ENCODE measurements around the gene TMEM62. TPM values are rescaled to one million over a fixed set of nuclear protein-coding genes. Genes with fewer than 3 reads are reported as not detected.

The TMEM62 gene
- total RNA-seq, 1 experiment from 2014 or later, result 7.2 TPM

GRCh38 chr15:43143203-43143941, 10.0 kb downstream of the TMEM62 start:
- Histone ChIP-seq H2BK20ac (ENCODE audit: low read depth, low read length, poor library complexity, severe bottlenecking) (no peak overlapping the region), H3K9me3 (ENCODE audit: control insufficient read depth, low read depth, low read length) (no peaks in the 10 kb centered on the region), H2AFZ (ENCODE audit: low read length) (no peak overlapping the region), H2BK120ac (ENCODE audit: low read depth, low read length, poor library complexity, severe bottlenecking) (no peak overlapping the region), H2BK5ac (ENCODE audit: insufficient read length, low read length) (no peak overlapping the region), H4K8ac (replicated peaks; ENCODE audit: insufficient read length, low read depth, low read length) (no peak overlapping the region), H4K5ac (ENCODE audit: insufficient read length, low read depth, low read length) (no peak overlapping the region), H2AK5ac (ENCODE audit: insufficient read length, low read length) (no peak overlapping the region), H3K23me2 (ENCODE audit: insufficient read length, low read depth, low read length, poor library complexity, severe bottlenecking) (no peaks in the 10 kb centered on the region), H3K27ac (ENCODE audit: insufficient read length, low read depth, low read length) (no peak overlapping the region), H3K14ac (ENCODE audit: insufficient read depth, low read length) (no peak overlapping the region), H4K91ac (ENCODE audit: insufficient read length, low read depth, low read length) (no peak overlapping the region), H3K4me1 (ENCODE audit: insufficient read depth, low read length) (no peaks in the 10 kb centered on the region), H3K18ac (ENCODE audit: insufficient read length, low read depth, low read length) (no peak overlapping the region), H2BK15ac (ENCODE audit: low read depth, low read length) (no peak overlapping the region), H3K27me3 (ENCODE audit: insufficient read depth, low read length) (no peaks in the 10 kb centered on the region), H2BK12ac (ENCODE audit: insufficient read length, low read depth, low read length) (no peak overlapping the region), H3K9ac (ENCODE audit: extremely low read depth, insufficient read length, low read length) (no peak overlapping the region), H4K20me1 (ENCODE audit: control insufficient read depth, insufficient read depth, insufficient read length) (no peaks in the 10 kb centered on the region), H3T11ph (ENCODE audit: low read length) (no peak overlapping the region), H3K79me2 (ENCODE audit: insufficient read depth, low read length) (no peaks in the 10 kb centered on the region), H3K79me1 (ENCODE audit: insufficient read depth, low read depth, low read length, poor library complexity, severe bottlenecking) (no peaks in the 10 kb centered on the region), H3K4me2 (ENCODE audit: insufficient read depth, insufficient read length, low read length) (no peak overlapping the region), H3K4ac (ENCODE audit: low read depth, low read length) (no peak overlapping the region), H3K56ac (ENCODE audit: insufficient read length, low read depth, low read length) (no peak overlapping the region), H3K23ac (ENCODE audit: insufficient read length, low read depth, low read length) (no peak overlapping the region)
- TF ChIP-seq CTCF (conservative IDR thresholded peaks at IDR 0.05), result no peak
- Mint-ChIP-seq H3K27me3 (ENCODE audit: low read depth) (no peaks in the 10 kb centered on the region), H3K4me3 (no peak overlapping the region), H3K27ac (no peak overlapping the region), H3K9me3 (no peaks in the 10 kb centered on the region), H3K36me3 (ENCODE audit: insufficient read depth in 1 of 3, low read depth in 3 of 3) (peaks cover 0 to 20% (median 0%) of the 10 kb centered on the region in 3 experiments; a peak in 2 of 7 replicates), H3K4me1 (peaks cover 0 to 3% of the 10 kb centered on the region in 2 experiments; a peak in 2 of 4 replicates)
- DNase-seq, result no peak
- WGBS (ENCODE audit: extremely low coverage, insufficient read length, low lambda C conversion rate), result no CpG with 5 or more reads among the region's 4 CpGs

All from H9 (cell line).